Right lobe of liver (tissue), 4 donors: ENCODE measurements around the gene TMCC3.

Experiments used
- POLR2A ChIP-seq: fragments of 450-650 bp; IDR thresholded peaks from one replicate; pipeline ENCODE4 v1.6.1; 2017; ENCODE audit warnings: antibody characterized with exemption, mild to moderate bottlenecking
- TF ChIP-seq, protein P1 (sequence below), 4 donors: fragments of 200-600 bp in 3 of 4; fragments of 450-650 bp in 1 of 4; IDR thresholded peaks; one replicate each; pipeline versions ENCODE4 v1.5.1 to v1.8.0; 2016 to 2022; ENCODE audit warnings: antibody characterized with exemption in 4 of 4, mild to moderate bottlenecking in 2 of 4
- donor health status: DM: no; HTN: no; CAD: no.
- donor health status: DM: no; HTN: no; CAD: no.
- donor health status: DM: no; HTN: yes; CAD: no.

DNA sequence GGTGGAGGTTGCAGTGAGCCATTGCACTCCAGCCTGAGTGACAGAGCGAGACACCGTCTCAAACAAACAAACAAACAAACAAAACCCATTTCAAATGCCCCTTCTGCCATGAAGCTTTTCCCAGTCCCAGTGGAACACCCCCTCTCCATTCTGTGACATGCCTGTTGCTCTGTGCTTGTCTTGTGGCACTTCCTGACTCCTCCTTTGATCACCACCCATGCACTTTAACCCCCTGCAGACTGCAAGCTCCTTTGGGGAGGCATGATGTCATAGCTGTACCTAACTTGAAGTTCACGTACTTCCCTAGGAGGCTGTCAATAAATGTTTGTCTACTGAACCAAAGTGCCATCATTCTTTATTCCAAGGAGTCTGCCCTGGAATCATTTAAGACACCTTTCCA lies 64.7 kb downstream of the TMCC3 start:
- TF ChIP-seq, protein P1, sequence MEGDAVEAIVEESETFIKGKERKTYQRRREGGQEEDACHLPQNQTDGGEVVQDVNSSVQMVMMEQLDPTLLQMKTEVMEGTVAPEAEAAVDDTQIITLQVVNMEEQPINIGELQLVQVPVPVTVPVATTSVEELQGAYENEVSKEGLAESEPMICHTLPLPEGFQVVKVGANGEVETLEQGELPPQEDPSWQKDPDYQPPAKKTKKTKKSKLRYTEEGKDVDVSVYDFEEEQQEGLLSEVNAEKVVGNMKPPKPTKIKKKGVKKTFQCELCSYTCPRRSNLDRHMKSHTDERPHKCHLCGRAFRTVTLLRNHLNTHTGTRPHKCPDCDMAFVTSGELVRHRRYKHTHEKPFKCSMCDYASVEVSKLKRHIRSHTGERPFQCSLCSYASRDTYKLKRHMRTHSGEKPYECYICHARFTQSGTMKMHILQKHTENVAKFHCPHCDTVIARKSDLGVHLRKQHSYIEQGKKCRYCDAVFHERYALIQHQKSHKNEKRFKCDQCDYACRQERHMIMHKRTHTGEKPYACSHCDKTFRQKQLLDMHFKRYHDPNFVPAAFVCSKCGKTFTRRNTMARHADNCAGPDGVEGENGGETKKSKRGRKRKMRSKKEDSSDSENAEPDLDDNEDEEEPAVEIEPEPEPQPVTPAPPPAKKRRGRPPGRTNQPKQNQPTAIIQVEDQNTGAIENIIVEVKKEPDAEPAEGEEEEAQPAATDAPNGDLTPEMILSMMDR (IDR thresholded peaks at IDR 0.05), result no peak
- no peak for TF ChIP-seq POLR2A
